Keratinocyte (primary cell): ENCODE measurements around the gene CIDEC. TPM values are rescaled to one million over a fixed set of nuclear protein-coding genes. Genes with fewer than 3 reads are reported as not detected.

Experiments used
- DNase-seq: peaks from one replicate; pipeline ENCODE4 v3.0.0-alpha.2; 2011; ENCODE audit warnings: low read depth, missing footprints, low spot score
- FAIRE-seq: peaks from 2 replicates; lab custom pipeline; 2011; peaks lifted over from hg19 to GRCh38; lab: Jason Lieb, UNC
- H2AFZ ChIP-seq: 2 replicates; pipeline ENCODE4 v1.6.0; 2012; ENCODE audit warnings: low read length, control low read depth, inconsistent platforms; ENCODE audit not compliant: control insufficient read depth
- H3K27ac ChIP-seq: 2 replicates; pipeline ENCODE4 v1.5.1; 2011; ENCODE audit warnings: low read length; ENCODE audit not compliant: control insufficient read depth, insufficient read depth
- H3K27me3 ChIP-seq: 3 replicates; pipeline ENCODE4 v1.6.0; 2011; ENCODE audit warnings: low read length; ENCODE audit not compliant: control insufficient read depth, insufficient read depth; ENCODE audit errors: extremely low read depth
- H3K36me3 ChIP-seq, 2 experiments: 2 replicates in 1 of 2; 3 replicates in 1 of 2; pipeline ENCODE4 v1.5.1; 2011; ENCODE audit warnings: low read length in 2 of 2, mild to moderate bottlenecking in 1 of 2; ENCODE audit not compliant: control insufficient read depth in 2 of 2, insufficient read depth in 2 of 2; ENCODE audit errors: extremely low read depth in 1 of 2
- H3K4me1 ChIP-seq: 3 replicates; pipeline ENCODE4 v1.5.1; 2011; ENCODE audit warnings: low read length; ENCODE audit not compliant: control insufficient read depth, insufficient read depth; ENCODE audit errors: extremely low read depth
- H3K4me2 ChIP-seq: 3 replicates; pipeline ENCODE4 v1.6.0; 2011; ENCODE audit warnings: low read depth, low read length; ENCODE audit not compliant: control insufficient read depth, insufficient read depth; ENCODE audit errors: extremely low read depth
- H3K4me3 ChIP-seq, 3 experiments: fragments of 200-600 bp in 1 of 3; sonication (generic) in 1 of 3; 2 replicates in 2 of 3; 3 replicates in 1 of 3; pipeline ENCODE4 v1.5.1; 2011 to 2016; ENCODE audit warnings: low read length in 3 of 3, mild to moderate bottlenecking in 3 of 3, control low read depth in 2 of 3, inconsistent platforms in 1 of 3, low read depth in 1 of 3, mixed read lengths in 1 of 3, mixed run types in 1 of 3, moderate library complexity in 1 of 3; ENCODE audit not compliant: control insufficient read depth in 2 of 3, insufficient read depth in 2 of 3; ENCODE audit errors: extremely low read depth in 1 of 3
- H3K79me2 ChIP-seq: 2 replicates; pipeline ENCODE4 v1.6.0; 2012; ENCODE audit warnings: low read length; ENCODE audit not compliant: control insufficient read depth, insufficient read depth
- H3K9ac ChIP-seq: 3 replicates; pipeline ENCODE4 v1.6.0; 2011; ENCODE audit warnings: low read length; ENCODE audit not compliant: control insufficient read depth, insufficient read depth; ENCODE audit errors: extremely low read depth
- H3K9me1 ChIP-seq: 3 replicates; pipeline ENCODE4 v1.6.0; 2011; ENCODE audit warnings: low read length; ENCODE audit not compliant: control insufficient read depth, insufficient read depth; ENCODE audit errors: extremely low read depth
- H3K9me3 ChIP-seq: 2 replicates; pipeline ENCODE4 v1.5.1; 2012; ENCODE audit warnings: low read depth, low read length; ENCODE audit not compliant: control insufficient read depth
- H4K20me1 ChIP-seq: 3 replicates; pipeline ENCODE4 v1.6.0; 2011; ENCODE audit warnings: low read length; ENCODE audit not compliant: control insufficient read depth, insufficient read depth; ENCODE audit errors: extremely low read depth
- CTCF ChIP-seq, 3 experiments: IDR thresholded peaks in 1 of 3; conservative IDR thresholded peaks in 1 of 3; optimal IDR thresholded peaks in 1 of 3; 2 replicates in 2 of 3; 3 replicates in 1 of 3; pipeline versions ENCODE3 to v1.5.1; 2011; ENCODE audit warnings: low read length in 3 of 3, mild to moderate bottlenecking in 3 of 3, moderate library complexity in 2 of 3, control low read depth in 1 of 3, inconsistent platforms in 1 of 3; ENCODE audit not compliant: insufficient read depth in 2 of 3; ENCODE audit errors: extremely low read depth in 1 of 3
- EZH2 ChIP-seq: IDR thresholded peaks from one replicate; pipeline ENCODE4 v1.6.1; 2012; ENCODE audit warnings: inconsistent platforms, mild to moderate bottlenecking, low read length, moderate library complexity
- dilution Hi-C: fragments of 300-500 bp; cut with MboI; formaldehyde crosslinking; loops from one replicate; pipeline ENCODE4 v1.7.0; 2020; ENCODE audit warnings: low sequenced_read_pairs; ENCODE audit not compliant: extremely low pct_ligation_motif_present
- polyA plus RNA-seq, 5 experiments: library from polyadenylated mRNA; depleted of rRNA in 3 of 5; stranded (reverse) in 3 of 5; stranded (forward) in 1 of 5; unstranded in 1 of 5; fragments of >200 nt; gene quantifications; 1 replicate in 1 of 5; 2 replicates in 3 of 5; 3 replicates in 1 of 5; pipeline versions ENCODE4 v1.2.1 to v1.2.3, GENCODE V29; 2011 to 2012; ENCODE audit warnings: missing spikeins in 2 of 5, low read depth in 1 of 5, low replicate concordance in 1 of 5

CIDEC gene
- polyA plus RNA-seq, 1 donor (not counting 4 experiments of a cell fraction or from before 2014, with no cell fraction given), result not detected

- Histone ChIP-seq H3K9me1 (no peaks in the 10 kb centered on the region), H3K4me2 (peak overlapping the region; percentile 37), H4K20me1 (no peaks in the 10 kb centered on the region), H3K36me3 (no peaks in the 10 kb centered on the region), H3K27ac (no peak overlapping the region), H3K79me2 (no peaks in the 10 kb centered on the region), H3K9me3 (no peaks in the 10 kb centered on the region), H3K4me3 (peak overlapping the region; percentile 1 to 38 (median 7)), H3K4me1 (no peaks in the 10 kb centered on the region), H3K9ac (no peak overlapping the region), H2AFZ (peak overlapping the region; percentile 58), H3K27me3 (no peaks in the 10 kb centered on the region)
- no peak for DNase-seq
- dilution Hi-C loops, result no loop called here
- FAIRE-seq, result no peak
- TF ChIP-seq CTCF (optimal IDR thresholded peaks at IDR 0.05 in 1 of 3, IDR thresholded peaks at IDR 0.05 in 1 of 3, conservative IDR thresholded peaks at IDR 0.05 in 1 of 3; ENCODE audit: extremely low read depth in 1 of 3, insufficient read depth in 2 of 3, low read length in 3 of 3) (peak in 2 of 3 experiments; percentile 39 to 44), EZH2 (no peak)
Measured at GRCh38 chr3:9862391-9863057, 17.5 kb downstream of the CIDEC start.

- Histone ChIP-seq H3K36me3 (no peaks in the 10 kb centered on the region), H3K9me1 (no peaks in the 10 kb centered on the region), H3K9ac (no peak overlapping the region), H3K27me3 (no peaks in the 10 kb centered on the region), H2AFZ (no peak overlapping the region), H3K4me2 (no peak overlapping the region), H3K27ac (no peak overlapping the region), H4K20me1 (no peaks in the 10 kb centered on the region), H3K9me3 (no peaks in the 10 kb centered on the region), H3K4me3 (no peak overlapping the region), H3K79me2 (no peaks in the 10 kb centered on the region), H3K4me1 (no peaks in the 10 kb centered on the region)
- DNase-seq (no peak), FAIRE-seq (no peak)
- TF ChIP-seq EZH2 (no peak), CTCF (optimal IDR thresholded peaks at IDR 0.05 in 1 of 3, IDR thresholded peaks at IDR 0.05 in 1 of 3, conservative IDR thresholded peaks at IDR 0.05 in 1 of 3; ENCODE audit: extremely low read depth in 1 of 3, insufficient read depth in 2 of 3, low read length in 3 of 3) (no peak)
- dilution Hi-C loops, result no loop called here
Measured at GRCh38 chr3:9861626-9862130, 18.4 kb downstream of the CIDEC start.
